Loucy (cell line): ENCODE results near the gene INTS13.

Source experiments
- H2AFZ ChIP-seq: fragments of 200-600 bp; sonication (generic); 2 replicates; pipeline ENCODE4 v1.6.0; 2016; ENCODE audit warnings: antibody characterized with exemption, mild to moderate bottlenecking, low read length, moderate library complexity
- H3F3A ChIP-seq: fragments of 200-600 bp; 2 replicates; pipeline ENCODE4 v1.6.0; 2016; ENCODE audit warnings: antibody characterized with exemption, low read depth, mild to moderate bottlenecking
- H3K27me3 ChIP-seq: fragments of 200-600 bp; sonication (generic); 2 replicates; pipeline ENCODE4 v1.6.1; 2014; ENCODE audit warnings: low read length, mild to moderate bottlenecking; ENCODE audit not compliant: insufficient read depth, poor library complexity, severe bottlenecking
- H3K36me3 ChIP-seq: fragments of 200-600 bp; sonication (generic); 2 replicates; pipeline ENCODE4 v1.6.1; 2016; ENCODE audit warnings: low read length; ENCODE audit not compliant: insufficient read depth
- H3K4me1 ChIP-seq: fragments of 200-600 bp; sonication (generic); 2 replicates; pipeline ENCODE4 v1.5.1; 2014; ENCODE audit warnings: low read length, mild to moderate bottlenecking; ENCODE audit not compliant: insufficient read depth, poor library complexity, severe bottlenecking
- H3K4me2 ChIP-seq: fragments of 200-600 bp; sonication (generic); 2 replicates; pipeline ENCODE4 v1.6.0; 2014; ENCODE audit warnings: antibody characterized with exemption, low read length, low read depth, mild to moderate bottlenecking; ENCODE audit not compliant: poor library complexity, severe bottlenecking
- H3K4me3 ChIP-seq: fragments of 200-600 bp; sonication (generic); 2 replicates; pipeline ENCODE4 v1.5.1; 2014; ENCODE audit warnings: low read length, mild to moderate bottlenecking, mixed read lengths; ENCODE audit not compliant: poor library complexity, severe bottlenecking
- H3K79me2 ChIP-seq: fragments of 200-600 bp; sonication (generic); 2 replicates; pipeline ENCODE4 v1.6.1; 2014; ENCODE audit warnings: low read length; ENCODE audit not compliant: insufficient read depth
- H3K9ac ChIP-seq: fragments of 200-600 bp; sonication (generic); 2 replicates; pipeline ENCODE4 v1.6.0; 2014; ENCODE audit warnings: mild to moderate bottlenecking, low read depth, low read length, moderate library complexity; ENCODE audit not compliant: poor library complexity, severe bottlenecking
- H3K9me2 ChIP-seq: fragments of 200-600 bp; sonication (generic); replicated peaks from 2 replicates; pipeline ENCODE4 v1.6.1; 2016; ENCODE audit warnings: low read depth, low read length, mixed read lengths
- H3K9me3 ChIP-seq: fragments of 200-600 bp; sonication (generic); 2 replicates; pipeline ENCODE4 v1.6.1; 2014; ENCODE audit warnings: mild to moderate bottlenecking, antibody characterized with exemption, low read length, low read depth; ENCODE audit not compliant: insufficient read depth
- H4K20me1 ChIP-seq: fragments of 200-600 bp; sonication (generic); 2 replicates; pipeline ENCODE4 v1.6.0; 2014; ENCODE audit warnings: antibody characterized with exemption, low read length, mild to moderate bottlenecking; ENCODE audit not compliant: insufficient read depth, poor library complexity, severe bottlenecking
- CTCF ChIP-seq: fragments of 200-600 bp; sonication (generic); conservative IDR thresholded peaks from 2 replicates; pipeline ENCODE4 v1.5.1; 2014; ENCODE audit warnings: mild to moderate bottlenecking, antibody characterized with exemption, low read length
- EZH2phosphoT487 ChIP-seq: fragments of 200-600 bp; IDR thresholded peaks from 2 replicates; pipeline ENCODE4 v1.6.1; 2018; ENCODE audit warnings: antibody characterized with exemption, mild to moderate bottlenecking, moderate library complexity, borderline replicate concordance

The INTS13 gene

DNA sequence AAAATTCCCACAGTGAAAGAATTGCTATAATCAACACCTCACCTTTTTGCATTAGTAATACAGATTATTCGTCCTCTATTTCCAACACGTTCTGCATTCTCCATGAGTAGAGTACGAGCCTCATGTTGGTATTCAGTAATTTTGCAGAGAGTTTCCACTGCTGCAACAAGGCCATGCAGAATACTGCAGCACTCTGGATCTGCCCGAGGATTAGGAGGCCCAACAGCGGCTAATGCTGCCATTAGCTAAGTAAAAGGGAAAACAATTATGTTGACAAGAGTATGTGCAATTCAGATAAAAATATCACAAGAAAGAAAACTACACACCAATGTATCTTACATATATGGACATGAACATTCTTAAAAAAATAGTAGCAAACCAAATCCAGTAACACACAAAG is 9.1 kb downstream of the INTS13 start:
- no peaks in the 10 kb centered on the region for H3K27me3 ChIP-seq
- H4K20me1 ChIP-seq = peaks cover 15% of the 10 kb centered on the region
- H3K36me3 ChIP-seq = peaks cover 42% of the 10 kb centered on the region; the same call in 1 of the 2 replicates
- no peaks in the 10 kb centered on the region for H3K9me3 ChIP-seq
- TF ChIP-seq CTCF (no peak), EZH2phosphoT487 (no peak)
- no peak overlapping the region for H3K4me3 ChIP-seq
- H3K4me2 ChIP-seq = peak overlapping the region; percentile 37
- no peaks in the 10 kb centered on the region for H3F3A ChIP-seq
- no peak overlapping the region for H3K9ac ChIP-seq
- no peaks in the 10 kb centered on the region for H3K9me2 ChIP-seq
- H3K4me1 ChIP-seq = peaks cover 29% of the 10 kb centered on the region
- H2AFZ ChIP-seq = no peak overlapping the region
- peaks cover 58% of the 10 kb centered on the region for H3K79me2 ChIP-seq

DNA sequence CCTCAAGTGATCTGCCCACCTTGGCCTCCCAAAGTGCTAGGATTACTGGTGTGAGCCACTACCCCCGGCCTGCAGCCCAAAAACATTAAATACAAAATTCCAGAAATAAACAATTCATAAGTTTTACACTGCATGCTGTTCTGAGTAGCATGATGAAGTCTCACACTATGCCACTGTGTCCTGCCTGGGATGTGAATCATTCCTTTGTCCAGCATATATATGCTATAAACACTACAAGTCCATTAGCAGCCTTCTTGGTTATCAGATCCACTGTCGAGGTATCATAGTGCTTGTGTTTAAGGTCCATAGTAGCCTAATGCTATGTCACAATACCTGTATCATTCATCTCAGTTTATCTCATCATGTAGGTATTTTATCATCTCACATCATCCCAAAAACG is 15.9 kb downstream of the INTS13 start:
- Histone ChIP-seq H3K79me2 (0 out of 2 replicates have a peak, but pooled peaks cover 4% of the 10 kb centered on the region), H3K4me1 (no peaks in the 10 kb centered on the region), H3K4me3 (no peak overlapping the region), H3K9ac (no peak overlapping the region), H3K36me3 (peaks cover 69% of the 10 kb centered on the region; the same call in 1 of the 2 replicates), H3K4me2 (no peak overlapping the region), H3K9me2 (no peaks in the 10 kb centered on the region), H3K27me3 (no peaks in the 10 kb centered on the region), H3K9me3 (no peaks in the 10 kb centered on the region), H4K20me1 (no peaks in the 10 kb centered on the region), H2AFZ (no peak overlapping the region), H3F3A (peaks cover 3% of the 10 kb centered on the region; the same call in 1 of the 2 replicates)
- TF ChIP-seq CTCF = no peak

DNA sequence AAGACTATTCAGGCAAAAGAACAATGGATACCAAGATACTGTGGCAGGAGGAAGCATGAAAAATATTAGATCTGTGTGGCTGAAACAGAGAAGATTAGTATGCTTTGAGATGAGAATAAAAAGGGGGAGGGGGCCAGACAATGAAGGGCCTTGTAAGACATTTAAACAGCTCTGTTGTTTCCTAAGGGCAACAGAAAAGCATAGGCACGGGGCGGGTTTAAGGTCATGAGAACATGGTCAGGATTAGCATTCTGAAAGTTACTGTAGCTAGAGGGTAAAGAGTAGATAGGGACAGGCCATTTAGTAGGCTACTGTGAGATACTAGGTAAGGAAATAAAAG is 18.6 kb downstream of the INTS13 start:
- peaks cover 58% of the 10 kb centered on the region; the same call in 1 of the 2 replicates for H3K36me3 ChIP-seq
- no peaks in the 10 kb centered on the region for H3K27me3 ChIP-seq
- no peak overlapping the region for H3K9ac ChIP-seq
- TF ChIP-seq EZH2phosphoT487 (no peak), CTCF (no peak)
- no peaks in the 10 kb centered on the region for H3K4me1 ChIP-seq
- no peaks in the 10 kb centered on the region for H3K9me2 ChIP-seq
- H3F3A ChIP-seq = peaks cover 3% of the 10 kb centered on the region; the same call in 1 of the 2 replicates
- no peak overlapping the region for H3K4me3 ChIP-seq
- H4K20me1 ChIP-seq = no peaks in the 10 kb centered on the region
- H3K4me2 ChIP-seq = no peak overlapping the region
- no peaks in the 10 kb centered on the region for H3K9me3 ChIP-seq
- H3K79me2 ChIP-seq = no peaks in the 10 kb centered on the region
- H2AFZ ChIP-seq = no peak overlapping the region
